ENCODE measurements around the gene EID2B.

DNA sequence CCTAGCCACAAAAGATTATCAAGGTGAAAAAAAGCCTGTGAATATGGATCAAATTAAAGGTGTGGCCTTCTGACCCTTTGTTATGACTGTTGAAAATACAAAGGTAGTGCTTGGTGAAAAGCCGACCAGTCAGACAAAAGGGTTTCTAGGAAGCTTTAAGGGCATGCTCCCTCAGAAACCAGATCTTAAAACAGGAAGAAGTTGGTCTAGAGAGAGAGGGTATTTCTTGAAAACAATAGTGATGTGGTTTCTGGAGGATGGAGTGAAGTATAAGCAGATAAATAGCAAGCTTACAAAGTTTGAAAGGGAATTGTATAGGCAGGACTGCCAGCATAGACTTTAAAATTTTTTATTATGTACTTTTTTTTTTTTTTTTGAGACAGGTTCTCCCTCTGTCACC lies 12.3 kb upstream of the EID2B start:
- no peak for TF ChIP-seq POLR2A (IDR thresholded peaks at IDR 0.05; ENCODE audit: low read length)
- TF ChIP-seq GATA1 (IDR thresholded peaks at IDR 0.05; ENCODE audit: low read depth, low read length), result no peak

All from erythroblast (primary cell).